CD4-positive, alpha-beta T cell treated with Interleukin-21 for 1 hour (primary cell): ENCODE data around the gene PTPRA.

Source experiments
- DNase-seq: peaks from one replicate; pipeline ENCODE4 v3.0.0-alpha.2; 2020

The PTPRA gene

DNA sequence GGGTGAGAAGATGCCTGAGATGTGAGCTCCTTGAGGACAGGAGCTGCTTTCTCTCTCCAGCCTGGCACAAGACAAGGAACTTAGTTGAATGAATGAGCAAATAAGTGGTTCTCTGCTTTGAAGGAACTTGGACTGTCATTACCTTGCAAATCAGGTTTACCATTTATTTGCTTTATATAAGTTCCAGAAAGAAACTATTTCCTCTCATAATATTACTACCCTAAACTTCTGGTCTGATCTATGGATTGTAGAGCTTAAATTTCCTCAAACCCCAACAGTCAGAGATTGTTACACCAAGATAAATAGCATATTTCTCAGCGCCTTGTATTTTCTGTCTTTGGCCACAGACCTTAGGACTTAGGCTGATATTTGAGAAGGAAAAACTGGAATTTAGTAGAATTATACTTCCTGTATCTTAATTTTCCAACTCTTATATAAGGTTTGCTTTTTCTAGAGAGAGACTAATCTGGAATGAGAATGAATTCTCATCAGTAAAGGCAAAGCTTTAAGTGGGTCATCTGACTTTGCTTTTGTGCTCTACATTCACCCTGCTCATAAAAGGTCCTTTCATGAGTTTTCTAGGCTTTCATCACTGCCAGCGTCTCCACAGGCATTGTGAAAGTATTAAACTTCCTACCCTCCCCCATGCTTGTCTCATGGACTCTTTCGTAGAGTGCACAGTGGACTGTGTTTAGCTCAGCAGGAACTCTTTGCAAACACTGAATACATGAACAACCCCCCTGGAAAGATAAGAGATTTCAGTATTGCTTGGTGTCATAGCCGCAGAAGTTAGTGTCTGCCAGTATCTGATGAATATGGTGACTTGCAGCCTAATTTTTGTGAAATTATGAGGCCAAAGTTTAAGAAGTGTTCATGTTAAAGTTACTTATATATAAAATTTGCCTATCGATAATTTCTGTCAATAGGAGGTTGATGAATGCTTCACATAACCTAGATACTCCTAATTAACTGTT, 74.0 kb downstream of the PTPRA start:
- DNase-seq: no peak

DNA sequence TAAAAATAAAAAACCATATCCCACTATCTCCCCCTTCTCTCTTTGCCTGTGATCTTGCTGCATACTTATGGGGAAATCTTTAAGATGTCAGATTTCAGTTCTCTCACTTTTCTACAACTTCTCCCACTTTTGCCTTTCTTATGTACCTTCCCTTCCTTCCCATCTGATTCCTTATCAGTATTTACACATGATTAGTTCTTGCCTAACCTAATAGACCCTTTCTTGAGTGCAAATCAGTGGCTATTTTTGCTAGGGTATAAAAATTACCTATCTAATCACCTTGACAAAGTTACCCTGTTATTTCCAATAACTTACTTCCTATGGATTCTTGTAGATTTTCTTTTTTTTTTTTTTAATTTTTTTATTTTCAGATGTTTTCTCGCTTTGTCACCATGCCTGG, 75.7 kb downstream of the PTPRA start:
- no peak for DNase-seq

DNA sequence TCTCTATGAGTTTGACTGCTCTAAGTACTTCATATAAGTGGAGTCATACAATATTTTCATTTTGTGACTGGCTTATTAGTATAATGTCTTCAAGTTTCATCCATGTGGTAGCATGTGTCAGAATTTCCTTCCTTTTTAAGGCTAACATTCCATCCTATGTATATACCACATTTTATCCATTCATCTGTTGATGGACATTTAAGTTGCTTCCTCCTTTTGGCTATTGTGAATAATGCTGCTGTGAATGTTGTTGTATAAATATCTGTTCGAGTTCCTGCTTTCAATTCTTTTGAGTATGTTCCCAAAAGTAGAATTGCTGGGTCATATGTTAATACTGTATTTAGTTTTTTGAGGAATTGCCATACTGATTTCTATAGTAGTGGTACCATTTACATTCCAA, 79.5 kb downstream of the PTPRA start:
- no peak for DNase-seq

DNA sequence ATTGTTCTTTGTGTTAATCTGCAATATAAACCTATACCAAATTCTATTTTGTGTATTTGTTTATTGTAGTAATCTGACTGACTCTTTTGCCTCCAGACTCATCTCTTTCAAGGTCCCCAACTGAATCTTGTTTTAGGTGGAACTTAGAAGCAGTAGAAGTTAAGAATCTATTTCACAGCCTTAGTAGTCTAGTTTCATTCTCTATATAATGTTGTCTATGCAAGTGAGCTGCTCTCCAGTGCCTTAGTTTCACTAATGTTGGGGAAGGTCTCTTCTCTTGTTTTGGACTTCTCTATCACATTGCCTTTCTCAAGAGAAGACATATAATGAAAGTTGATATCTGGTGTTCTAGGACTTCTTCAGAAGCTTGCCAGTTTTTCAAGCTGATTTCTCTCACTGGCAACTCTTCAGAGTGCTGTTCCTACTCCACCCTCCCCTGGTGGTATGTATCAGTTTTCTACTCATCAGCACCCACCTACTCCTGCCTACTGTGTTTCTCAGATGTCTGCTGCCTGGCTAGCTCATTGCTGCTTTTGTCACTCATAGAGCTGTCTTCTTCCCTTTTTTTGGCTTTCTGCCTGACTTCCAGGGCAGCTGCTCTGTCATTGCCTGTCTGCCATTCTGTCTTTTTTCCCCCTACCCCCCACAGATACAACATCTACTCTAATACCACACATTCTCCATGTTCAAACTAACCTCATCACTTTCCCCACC, 82.1 kb downstream of the PTPRA start:
- DNase-seq: no peak

GRCh38 chr20:2956480-2956879, 83.2 kb downstream of the PTPRA start:
- no peak for DNase-seq

DNA sequence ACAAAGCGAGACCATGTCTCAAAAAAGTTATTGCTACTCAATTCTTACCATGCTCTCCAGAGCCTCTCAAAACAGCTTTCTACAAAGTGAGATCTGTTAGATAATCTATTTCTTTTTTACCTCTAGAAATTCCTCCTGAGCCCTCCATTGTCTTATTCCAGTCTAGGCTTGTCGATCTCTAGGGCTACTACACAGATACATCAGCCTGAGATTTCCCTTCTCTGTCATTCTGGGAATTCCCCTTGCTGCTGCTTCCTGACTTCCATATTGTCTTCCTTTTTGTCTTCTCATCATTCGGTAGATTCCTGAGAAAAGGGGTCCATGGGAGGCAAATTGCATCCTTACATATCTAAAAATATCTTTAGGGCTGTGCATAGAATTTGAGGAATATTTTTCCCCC, 94.6 kb downstream of the PTPRA start:
- DNase-seq: no peak

- no peak for DNase-seq
These were observed 98.8 kb downstream of the PTPRA start for GRCh38 chr20:2972126-2972525.

GRCh38 chr20:2973574-2973973, 100.3 kb downstream of the PTPRA start:
- no peak for DNase-seq

DNA sequence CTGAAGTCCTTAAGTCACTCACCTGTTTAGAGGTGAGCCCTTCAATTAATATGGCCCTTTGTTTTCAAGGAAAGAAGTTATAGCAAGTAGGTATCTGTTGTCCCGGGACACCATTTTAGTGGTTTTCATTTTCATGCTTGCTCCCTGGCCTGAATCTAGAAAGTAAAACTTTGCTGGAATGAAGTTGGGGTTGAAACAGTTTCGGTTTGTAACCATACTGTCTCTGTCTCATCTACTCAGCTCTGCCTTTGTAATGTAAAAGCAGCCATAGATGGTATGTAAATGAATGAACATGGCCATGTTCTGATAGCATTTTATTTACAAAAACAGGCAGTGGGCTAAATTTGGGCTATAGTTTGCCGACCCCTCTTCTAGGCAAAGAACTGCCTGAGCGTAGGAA, 105.2 kb downstream of the PTPRA start:
- no peak for DNase-seq

DNA sequence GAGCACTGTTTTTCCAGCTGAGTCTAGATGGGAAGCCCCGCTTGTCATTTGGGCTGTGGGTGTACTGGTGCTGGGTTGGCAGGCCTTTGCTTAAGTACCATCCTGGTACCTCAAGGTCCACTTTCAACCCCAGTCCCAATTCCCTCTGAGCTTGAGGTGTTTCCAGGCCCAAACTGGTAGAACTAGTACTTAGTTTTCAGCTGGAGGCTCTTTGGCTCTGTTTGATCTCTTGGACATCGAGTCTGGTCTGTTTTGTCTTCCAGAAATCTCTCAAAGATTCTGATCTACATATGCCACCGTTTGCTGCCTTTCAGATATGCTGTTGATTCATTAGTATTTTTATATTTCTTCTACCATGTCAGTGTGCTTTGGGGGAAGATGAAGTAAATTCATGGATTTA, 108.4 kb downstream of the PTPRA start:
- DNase-seq: no peak

DNA sequence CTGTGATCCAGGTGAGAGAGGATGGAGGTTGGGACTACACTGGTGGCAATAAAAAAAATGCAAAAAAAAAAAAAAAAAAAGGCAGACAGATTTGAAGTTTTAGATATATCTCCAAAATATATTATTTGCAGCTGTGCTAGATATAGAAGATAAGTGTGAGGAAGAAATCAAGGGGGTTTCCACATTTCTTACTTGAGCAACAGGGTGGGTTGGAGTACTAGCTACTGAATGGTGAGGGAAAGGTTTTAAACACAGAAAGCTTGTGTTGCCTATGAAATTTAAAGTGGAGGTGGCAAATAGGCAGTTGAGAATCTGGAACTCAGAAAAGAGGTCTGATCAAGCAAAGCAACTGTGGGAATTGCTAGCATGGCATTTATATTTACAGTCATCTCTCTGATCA, 110.2 kb downstream of the PTPRA start:
- DNase-seq: no peak

DNA sequence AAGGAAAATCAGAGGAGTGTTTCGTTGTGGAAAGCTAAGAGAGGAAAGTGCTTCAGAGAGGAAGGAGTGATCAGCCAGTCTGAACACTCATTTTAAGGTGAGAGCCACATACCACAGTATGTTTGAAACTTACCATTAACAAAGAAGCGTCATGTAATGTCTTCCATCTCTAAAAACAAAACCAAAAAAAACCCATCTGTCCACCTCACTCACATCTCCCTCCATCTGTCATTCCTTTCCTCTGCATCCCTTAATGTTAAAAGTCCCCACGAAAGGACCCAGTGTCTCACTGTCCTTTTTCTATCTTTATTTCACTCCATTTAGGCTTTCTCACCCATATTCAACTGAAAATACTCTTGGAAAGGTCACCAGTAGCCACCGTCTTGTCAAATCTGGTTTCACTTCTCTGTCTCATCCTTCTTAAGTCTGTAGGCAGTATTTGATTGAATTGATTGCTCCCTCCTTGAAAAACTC, 110.8 kb downstream of the PTPRA start:
- peak; percentile 6 for DNase-seq

- no peak for DNase-seq
These were observed 111.8 kb downstream of the PTPRA start for GRCh38 chr20:2984956-2985661.

GRCh38 chr20:2986466-2986865, 113.2 kb downstream of the PTPRA start:
- DNase-seq: no peak

- DNase-seq: no peak
These were observed 114.6 kb downstream of the PTPRA start for GRCh38 chr20:2987861-2988260.

DNA sequence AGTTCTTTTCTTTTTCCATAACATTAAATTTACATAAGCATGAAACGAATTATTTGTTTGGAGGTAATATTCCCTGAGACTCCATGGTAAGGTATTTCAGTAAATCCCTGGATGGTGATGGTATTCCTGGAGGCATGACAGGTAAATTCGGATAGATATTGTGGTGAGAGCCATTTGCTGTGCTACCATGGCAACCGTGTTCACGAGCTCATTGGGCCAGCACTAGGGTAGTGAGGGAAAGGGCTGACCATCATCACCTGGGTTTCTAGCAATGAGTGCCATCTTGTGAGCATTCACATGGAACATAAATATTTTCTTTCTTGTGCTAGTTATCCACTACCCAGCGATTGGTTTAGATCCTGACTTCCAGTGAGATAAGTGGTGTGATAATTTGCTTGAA, 118.3 kb downstream of the PTPRA start:
- DNase-seq: no peak

DNA sequence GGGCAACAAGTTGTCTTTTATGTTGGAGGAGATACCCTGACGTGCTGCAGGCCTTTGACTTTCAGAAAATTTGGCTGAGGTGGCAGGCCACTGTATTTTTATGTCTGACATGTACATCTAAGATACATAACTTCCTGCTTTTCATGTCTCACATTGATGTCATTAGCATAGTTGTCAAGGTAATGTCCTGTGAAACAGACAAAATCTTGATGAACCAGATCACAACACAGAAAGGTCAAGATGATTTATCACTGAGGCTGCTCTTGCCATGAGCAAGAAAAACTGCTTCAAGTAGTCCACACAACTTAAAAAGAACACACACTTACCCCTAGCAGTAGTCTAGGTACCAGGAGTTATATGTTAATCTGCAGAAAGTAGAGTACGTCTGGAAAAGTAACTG, 120.0 kb downstream of the PTPRA start:
- DNase-seq: no peak

GRCh38 chr20:2995796-2996195, 122.5 kb downstream of the PTPRA start:
- no peak for DNase-seq

DNA sequence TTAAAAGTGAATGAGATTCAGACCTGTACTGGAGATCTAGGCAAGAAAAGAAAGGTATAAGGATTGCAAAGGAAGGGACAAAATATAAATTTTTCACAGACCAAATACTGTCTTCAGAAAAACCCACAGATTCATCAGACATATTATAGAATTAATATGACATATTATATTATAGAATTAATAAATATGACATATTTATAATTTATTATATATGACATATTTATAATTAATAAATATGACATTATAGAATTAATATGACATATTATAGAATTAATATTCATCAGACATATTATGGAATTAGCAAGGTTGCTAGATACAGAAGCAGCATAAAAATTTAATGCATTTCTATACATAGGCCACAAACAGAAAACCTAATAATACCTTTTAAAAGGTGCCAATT, 125.4 kb downstream of the PTPRA start:
- DNase-seq: no peak

DNA sequence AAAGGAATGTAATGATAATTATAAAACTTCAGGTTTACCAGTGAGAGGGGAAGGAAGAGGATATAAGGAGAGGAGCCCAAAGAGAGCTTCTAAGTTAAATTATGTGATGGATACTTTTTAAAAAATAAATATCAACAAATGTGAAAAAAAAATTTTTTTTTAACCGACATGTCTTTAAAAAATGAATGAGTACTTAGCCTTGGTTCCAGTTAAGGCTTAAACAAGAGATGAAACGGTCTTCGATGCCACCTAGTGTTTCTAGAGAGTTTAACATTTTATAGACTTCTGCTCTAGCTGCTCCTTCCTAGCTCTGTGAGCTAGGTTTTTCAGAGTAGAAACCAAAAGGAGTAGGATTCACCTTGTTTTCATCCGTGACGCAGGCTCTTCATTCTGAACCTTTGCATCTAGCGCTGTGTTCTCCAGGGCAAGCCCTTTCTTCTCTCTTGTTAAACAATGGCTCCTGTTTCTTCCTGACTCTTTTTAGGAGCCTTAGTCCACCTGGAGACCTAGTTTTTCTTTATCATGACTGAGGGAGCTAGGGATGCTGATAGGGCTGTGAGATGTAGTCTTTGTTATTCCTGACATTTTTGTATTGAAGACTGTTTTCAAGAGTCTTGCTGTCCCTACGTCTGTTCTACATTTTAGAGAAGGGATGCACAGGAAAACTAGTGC, 127.7 kb downstream of the PTPRA start:
- peak; percentile 50 for DNase-seq

DNA sequence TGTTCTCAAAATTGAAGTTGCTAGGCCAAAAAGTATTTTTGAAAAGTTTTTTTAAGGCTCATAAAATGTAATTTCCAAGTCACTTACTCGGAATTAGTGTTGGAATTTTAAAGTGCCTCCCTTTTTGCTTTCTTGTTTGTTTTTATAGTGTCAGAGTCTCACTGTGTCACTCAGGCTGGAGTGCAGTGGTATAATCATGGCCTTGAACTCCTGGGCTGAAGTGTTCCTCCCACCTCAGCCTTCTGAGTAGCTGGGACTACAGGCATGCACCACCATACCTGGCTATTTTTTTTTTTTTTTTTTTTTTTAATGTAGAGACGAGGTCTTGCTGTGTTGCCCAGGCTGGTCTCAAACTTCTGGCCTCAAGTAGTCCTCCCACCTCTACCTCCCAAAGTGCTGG, 130.1 kb downstream of the PTPRA start:
- DNase-seq: no peak

DNA sequence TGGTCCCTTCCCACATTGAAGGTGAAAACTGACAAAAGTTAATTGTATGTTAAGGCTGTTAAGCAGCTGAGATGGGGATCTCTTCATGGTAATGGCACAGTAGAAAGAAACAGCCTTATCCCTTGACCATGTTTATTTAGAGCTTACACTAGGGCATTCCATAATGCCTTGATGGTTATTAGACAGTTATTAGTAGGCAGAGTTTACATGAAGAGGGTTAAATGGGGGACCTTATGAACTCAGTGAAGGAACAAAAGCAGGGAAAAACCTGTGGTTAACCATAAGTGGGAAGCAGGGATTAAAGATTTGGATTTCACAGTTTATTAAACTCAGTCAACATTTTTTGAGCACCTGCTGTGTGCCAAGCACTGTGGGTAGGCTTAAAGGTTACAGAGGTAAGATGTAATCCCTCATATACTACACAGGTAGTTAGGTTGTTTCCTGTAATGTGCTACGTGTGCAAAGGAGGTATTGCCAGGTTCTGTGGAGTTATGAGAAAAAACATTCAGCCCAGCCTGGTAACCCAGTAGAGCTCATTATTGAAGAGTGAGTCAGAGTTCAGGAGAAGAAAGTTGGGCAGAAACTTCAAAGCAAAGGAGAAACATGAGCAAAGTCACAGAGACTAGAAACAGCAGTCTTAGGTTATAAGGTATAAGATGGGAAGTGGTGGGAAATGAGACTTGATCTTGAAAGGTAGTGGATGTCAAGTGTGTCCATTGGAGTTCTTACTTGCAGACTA, 137.9 kb downstream of the PTPRA start:
- DNase-seq: no peak
